HG03045 (cell line): Measurements from ENCODE around the gene SERPINA1.

ENCODE experiments used
- ATAC-seq: cut with Tn5 transposase; IDR thresholded peaks from one replicate; pipeline ENCODE4 v1.9.1; 2021; ENCODE audit warnings: mild to moderate bottlenecking, moderate library complexity; ENCODE audit not compliant: unreplicated experiment

Gene SERPINA1

DNA sequence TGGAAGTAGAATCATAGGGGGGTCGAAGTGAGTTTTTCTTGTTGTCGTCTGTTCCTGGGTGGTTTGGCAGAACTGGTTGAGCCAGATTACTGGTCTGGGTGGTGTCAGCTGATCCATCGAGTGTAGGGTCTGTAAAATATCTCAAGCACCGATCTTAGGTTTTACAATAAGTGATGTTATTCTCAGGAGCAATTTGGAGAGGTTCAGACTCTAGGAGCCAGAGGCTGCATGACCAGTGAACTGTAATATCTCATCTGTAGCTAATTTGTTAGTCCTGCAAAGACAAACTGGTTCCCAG, 9.7 kb upstream of the SERPINA1 start:
- ATAC-seq, result no peak

DNA sequence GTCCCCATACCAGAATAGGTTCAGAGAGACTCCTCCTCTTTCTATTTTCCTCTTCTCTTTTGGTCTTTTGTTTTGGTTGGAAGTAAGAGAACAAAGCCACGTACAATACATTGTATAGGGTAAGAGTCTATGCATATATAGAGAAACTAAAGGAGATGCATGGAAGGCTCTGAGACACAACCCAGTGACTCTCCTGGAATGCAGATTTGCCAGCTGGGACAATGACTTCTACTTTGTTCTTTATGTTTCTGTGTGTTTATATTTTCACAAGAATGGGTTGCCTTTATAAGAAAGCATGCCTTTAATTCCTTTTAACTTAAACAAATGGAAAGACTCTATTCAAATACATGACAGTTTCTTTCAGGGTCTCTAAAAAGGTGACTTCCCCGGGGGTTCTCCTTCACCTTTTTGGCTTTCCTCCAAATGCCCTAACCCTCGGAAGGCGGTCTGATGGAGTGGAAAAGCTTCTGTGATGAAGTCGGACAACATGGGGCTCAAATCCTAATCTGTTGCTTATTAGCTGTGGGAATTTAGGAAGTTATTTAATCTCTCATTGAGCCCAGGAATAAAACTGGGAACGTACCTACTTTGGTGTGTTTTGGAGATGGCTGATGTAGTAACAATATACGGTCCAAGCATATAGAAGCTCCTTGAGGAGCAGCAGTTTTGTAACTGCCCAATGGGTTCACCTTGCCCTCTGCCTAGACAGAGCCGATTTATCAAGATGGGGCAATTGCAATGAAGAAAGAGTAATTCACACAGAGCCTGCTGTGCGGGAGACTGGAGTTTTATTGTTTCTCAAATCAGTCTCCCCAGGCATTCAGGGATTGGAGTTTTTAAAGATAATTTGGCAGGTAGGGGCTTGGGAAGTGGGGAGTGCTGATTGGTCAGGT, 9.1 kb upstream of the SERPINA1 start:
- no peak for ATAC-seq

DNA sequence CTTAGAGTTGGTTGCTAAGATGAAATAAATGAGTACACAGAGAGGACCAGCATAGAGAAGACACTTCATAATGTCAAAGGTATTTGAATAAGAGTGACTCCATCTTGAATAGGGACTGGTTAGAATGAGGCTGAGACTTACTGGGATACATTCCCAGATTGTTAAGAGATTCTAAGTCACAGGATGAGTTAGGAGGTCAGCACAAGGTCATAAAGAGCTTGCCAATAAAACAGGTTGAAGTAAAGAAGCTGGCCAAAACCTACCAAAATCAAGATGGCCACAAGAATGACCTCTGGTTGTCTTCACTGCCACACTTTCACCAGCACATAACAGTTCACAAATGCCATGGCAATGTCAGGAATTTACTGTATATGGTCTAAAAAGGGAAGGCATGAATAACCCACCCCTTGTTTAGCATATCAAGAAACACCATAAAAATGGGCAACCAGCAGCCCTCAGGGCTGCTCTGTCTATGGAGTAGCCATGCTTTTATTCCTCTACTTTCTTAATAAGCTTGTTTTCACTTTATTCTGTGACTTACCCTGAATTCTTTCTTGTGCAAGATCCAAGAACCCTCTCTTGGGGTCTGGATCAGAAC, 8.3 kb upstream of the SERPINA1 start:
- no peak for ATAC-seq

DNA sequence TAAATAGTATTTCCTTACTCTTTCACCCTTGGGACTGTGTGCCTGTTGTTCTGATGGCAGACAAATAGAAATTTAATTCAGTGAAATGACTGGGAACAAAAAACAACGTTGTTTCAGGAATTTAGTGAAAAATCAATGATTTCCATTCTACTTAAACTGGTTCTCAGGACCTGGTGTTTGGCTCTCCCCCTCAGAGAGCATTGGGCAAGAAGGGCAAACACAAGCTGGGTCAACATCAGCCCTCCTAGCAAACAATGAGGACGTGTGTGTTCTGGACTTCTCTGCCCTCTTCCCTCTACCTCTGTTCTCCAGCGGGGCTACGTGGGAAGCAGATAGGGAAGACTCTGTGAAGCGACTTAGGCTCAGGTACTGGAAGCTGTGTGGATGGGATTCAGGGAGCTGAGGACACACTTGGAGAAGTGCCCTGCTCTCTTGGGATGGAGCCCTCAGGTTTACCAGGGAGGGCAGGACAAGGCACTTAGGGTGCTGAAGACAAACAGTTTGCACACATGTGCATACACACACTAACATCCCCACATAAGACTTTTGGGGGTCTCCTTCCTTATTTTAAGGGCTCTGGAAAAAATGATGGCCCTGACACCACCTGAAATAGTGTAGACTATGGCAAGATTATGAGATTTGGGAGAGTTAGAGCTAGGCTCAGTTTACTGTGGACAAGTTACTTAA, 7.6 kb upstream of the SERPINA1 start:
- no peak for ATAC-seq

DNA sequence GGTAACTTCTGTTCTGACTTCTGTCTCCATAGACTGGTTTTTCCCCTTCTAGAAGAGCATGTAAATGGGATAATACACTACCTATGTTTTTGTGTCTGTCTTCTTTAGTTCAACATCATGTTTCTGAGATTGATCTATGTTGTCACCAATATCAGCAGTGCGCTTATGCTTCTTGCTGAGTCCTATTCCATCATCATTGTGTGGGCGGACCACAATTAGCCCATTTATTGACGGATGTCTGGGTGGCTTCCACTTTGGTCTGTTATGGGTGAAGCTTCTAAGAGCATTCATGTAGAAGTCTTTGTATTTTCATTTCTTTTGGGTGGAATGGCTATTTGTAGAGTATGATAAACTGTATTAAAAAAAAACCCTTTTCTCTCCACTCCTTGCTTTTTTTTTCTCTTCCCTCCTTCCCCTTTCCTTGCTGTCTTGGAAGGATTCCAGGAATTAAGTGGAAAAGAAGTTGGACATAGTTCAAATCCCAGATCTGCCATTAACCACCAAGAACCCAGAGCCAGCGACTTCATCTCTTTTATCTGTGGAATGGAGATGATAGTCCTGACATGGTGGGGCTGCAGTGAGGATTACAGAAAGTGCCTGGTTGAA, 7.0 kb upstream of the SERPINA1 start:
- ATAC-seq, result no peak

DNA sequence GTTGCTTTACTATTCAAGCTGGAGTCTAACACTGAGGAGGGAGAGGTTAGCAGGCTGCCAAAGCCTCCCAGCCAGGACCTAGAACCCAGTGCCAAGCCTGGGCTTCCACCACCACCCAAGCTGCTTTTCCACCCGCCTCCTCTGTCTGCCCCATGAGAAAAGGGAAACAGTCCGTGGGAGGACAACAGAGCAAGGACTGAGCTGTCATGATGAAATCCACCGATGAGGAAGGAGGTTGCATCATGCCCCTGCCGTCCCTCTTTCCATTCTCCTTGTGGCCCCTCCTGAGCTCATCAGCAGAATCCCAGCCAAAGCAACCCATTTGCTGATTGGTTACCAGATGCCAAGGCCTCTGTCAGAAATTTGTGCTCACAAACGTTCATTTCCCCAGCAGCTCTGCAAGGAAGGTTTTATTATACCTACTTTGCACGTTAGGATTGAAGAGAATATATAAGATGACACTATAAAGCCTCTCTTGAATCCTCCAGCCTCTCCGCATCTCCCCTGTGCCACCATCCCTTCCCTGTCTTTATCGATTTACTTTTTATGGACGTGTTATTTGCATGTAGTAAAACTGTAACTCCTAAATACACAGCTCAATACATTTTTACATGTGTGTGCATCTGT, 6.3 kb upstream of the SERPINA1 start:
- no peak for ATAC-seq

DNA sequence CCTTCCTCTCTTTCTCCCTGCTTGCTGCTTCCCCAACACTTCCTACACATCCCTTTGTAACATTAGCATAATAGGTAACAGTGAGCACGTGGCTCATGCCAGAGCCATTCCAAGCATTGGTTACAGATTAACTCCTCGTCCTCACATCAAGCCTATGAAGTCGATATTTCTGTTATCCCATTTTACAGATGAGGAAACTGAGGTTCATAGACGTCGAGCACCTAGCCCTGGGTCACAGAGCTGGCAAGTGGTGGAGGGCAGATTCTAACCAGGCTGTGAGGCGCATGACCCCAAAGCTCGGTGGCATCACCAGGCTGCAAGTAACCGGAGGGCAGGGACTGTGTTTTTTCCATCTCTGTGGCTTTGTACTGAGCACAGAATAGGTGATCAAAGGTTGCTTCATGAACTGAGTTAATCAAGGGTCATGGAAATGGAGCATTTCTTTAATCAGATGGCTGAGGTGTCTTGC, 5.7 kb upstream of the SERPINA1 start:
- no peak for ATAC-seq

DNA sequence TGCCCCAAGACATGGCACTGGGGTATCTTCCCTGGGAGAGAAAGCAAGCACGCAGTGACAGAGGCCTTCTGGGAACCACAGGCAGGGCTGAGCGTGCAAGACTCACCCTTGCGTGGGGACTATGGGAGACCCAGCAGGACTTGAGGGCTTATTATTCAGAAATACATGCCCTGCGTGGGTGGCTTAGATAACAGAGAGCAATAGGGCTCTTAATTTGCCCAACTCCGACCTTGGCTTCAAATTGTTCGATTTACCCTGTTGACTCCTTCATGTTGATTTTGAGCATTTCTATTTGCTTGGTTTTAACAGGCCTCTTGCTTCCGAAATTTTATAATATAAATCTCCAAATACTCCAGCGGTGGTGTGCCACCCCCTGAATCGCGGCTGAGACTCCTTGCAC, 5.1 kb upstream of the SERPINA1 start:
- ATAC-seq, result no peak

DNA sequence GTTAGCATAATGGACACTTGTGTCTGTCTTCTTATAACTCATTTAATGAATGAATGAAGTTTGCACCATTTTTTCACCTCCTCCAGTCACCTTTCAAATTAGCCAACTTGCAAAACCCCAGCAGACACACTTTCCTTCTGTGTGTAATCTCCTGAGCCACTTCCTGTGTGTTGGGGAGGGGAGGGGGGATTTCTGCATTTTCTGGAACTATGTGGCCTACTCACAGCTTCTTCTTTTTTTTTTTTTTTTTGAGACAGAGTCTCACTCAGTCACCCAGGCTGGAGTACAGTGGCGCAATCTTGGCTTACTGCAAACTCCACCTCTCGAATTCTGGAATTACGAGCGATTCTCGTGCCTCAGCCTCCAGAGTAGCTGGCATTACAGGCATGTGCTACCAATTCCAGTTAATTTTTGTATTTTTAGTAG, 4.1 kb upstream of the SERPINA1 start:
- ATAC-seq, result no peak

DNA sequence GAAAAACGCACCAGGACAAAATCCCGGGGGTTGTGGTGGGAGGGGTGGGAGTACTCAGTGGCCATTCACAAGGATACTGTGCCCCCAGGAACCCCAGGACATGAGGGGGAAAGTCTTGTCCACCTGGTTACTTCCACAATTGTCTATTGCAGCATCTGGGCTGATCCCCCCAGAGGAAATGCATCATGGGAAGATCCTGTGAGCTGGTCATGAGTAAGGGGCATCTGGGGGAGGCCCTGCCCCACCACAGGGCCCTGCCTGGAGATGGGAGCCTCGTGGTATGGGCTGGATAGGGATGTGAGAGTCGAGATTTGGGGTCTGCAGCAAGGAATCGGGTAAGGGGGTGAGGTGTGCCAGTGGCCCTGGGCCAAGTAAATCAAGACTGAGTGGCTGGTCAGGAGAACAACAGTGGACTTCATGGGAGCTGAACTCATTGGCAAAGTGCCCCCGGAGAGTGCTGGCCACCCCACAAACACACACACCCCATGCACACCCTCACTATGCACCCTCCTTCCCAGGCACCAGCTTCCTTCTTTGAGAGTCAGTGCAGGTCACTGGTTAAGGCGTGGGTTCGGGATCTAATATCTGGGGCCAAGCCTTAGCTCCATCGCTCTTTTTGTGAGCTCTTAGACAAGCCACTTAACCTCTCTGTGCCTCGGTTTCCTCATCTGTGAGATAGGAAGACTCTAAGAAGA, 3.0 kb upstream of the SERPINA1 start:
- no peak for ATAC-seq

DNA sequence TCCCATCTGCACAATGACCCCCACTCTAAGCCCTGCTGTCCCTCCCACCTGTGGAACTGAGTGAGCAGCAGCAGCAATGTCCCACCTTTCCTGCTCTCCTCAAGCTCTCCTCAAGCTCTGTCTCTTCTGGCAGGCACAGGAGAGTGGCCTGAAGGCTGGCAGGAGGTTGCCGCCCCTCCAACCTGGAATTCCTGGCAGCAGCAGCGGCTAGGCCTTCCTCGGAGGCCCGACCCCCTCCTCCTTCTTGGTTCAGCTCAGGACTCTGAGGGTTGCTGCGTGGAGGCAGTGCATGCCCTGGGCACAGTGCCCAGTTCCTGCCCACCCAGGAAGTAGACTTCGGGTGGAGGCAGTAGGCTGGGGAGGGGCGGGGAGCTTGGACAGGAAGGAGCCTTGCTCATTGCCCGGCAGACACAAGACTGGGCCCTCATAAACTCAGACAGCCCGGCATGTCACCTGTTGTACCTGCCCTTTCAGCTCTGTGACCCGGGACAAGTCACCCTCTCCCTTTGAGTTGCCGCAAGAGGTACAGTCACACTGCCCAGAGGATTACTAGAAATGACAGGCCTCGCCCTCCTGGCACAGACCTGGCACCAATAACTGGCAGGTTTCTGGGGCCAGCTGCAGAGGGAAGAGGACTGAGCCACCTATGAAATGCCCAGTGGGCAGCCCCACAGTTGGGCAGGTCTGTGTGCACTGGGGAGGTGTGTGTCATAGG, 2.1 kb upstream of the SERPINA1 start:
- no peak for ATAC-seq

DNA sequence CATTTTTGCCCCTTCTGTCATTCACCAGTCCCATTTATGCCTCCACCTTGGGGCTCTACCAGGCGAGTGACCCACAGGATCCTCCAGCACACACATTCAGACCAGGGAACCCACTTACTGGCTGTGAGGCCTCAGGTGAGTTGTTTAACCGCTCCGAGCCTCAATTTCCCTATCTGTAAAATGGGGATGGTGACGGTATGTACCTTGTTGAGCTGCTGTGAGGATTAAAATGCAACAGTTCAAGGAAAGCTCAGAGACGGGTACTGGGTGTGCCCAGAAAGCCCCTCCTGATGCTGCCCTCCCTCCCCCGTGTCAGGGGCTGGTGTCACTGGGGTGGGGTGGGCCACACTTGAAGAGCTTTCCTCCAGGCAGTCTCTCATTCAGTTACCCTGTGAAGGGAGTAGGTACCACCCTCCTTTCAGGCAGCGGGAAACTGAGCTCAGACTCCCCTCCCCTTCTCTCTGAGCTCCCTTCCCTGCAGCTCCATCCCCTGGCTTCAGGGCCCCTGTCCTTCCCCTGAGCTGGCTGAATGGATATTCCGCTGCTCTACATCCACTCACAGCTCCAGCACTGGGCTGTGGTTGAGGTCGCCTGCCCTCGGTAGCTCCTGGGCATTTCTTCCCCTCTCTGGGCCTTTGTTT, 1.4 kb upstream of the SERPINA1 start:
- no peak for ATAC-seq

DNA sequence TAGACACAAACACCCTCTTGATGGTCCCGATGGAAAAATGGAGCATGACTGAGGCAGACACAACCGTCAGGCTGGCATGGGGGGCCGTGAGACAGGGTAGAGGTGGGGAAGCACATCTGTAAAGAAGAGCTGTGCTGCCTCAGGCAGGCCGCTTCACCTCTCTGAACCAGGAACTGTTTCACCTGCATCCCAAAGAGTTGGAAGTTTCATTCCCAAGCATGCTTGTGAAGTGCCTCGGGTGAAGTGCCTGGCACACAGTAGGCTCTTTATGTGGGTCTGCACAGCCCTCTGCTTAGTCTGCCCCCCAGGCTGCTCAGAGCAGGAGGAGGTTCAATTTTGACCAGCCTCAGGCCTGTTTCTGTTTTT, 685 bp upstream of the SERPINA1 start:
- ATAC-seq, result no peak

DNA sequence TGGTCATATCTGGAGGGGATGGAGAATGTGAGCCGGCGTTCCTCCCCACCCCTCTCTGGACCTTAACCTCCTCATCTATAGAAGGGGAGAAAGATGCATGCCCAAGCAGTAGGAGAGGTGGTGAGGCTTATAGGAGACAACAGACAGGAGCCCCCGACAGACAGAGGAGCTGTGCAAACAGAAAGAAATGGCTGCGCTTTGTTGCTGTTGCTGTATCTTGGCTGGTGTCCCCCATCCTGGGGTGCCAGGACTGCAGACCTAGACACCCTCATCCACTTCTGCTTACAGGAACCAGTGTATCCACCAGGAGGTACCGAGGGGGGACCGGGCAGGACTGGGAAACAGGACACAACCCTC, 397 bp downstream of the SERPINA1 start:
- ATAC-seq, result no peak

DNA sequence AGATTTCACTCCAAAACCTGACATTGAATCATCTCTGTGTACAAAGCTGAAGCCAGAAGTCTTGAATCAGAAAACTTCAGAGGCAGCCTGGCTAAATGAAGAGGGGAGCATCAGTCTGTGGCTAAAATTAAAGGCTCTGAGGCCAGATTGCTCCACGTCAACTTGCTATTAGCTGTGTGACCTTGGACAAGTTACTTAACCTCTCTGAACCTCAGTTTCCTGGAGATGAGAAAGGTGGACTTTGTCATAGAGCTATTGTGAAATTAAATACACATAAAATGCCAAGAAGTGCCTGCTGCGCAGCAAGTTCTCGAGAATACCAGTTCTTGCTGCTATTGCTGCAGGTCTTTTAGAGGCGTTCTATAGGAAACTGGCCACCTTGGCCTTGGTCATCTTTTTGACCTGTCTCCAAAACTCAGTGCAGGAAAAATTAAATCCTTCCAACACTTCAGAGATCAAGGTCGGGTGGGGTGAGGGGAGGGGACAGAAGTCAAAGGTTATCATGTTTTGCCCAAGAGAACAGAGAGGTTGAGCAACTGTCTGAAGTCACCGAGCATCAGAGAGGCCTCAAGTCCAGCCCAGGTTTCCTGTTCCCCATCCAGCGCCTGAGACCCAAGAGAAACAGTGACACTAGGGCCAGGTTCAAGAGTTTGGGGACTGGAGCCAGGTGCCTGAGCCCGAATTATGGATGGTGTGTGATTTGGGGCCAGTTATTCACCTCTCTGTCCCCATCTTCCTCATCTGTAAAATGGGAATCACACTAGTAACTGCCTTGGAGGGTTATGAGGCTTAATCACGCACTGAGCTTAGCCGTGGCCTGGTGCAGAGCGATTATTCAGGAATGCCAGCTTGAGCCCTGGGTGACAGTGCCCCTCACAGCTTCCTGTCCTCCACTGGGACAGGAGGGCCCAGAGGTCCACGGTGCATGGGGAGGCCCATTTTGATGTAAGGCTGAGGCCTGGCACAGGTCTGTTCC, 1.1 kb downstream of the SERPINA1 start:
- no peak for ATAC-seq

DNA sequence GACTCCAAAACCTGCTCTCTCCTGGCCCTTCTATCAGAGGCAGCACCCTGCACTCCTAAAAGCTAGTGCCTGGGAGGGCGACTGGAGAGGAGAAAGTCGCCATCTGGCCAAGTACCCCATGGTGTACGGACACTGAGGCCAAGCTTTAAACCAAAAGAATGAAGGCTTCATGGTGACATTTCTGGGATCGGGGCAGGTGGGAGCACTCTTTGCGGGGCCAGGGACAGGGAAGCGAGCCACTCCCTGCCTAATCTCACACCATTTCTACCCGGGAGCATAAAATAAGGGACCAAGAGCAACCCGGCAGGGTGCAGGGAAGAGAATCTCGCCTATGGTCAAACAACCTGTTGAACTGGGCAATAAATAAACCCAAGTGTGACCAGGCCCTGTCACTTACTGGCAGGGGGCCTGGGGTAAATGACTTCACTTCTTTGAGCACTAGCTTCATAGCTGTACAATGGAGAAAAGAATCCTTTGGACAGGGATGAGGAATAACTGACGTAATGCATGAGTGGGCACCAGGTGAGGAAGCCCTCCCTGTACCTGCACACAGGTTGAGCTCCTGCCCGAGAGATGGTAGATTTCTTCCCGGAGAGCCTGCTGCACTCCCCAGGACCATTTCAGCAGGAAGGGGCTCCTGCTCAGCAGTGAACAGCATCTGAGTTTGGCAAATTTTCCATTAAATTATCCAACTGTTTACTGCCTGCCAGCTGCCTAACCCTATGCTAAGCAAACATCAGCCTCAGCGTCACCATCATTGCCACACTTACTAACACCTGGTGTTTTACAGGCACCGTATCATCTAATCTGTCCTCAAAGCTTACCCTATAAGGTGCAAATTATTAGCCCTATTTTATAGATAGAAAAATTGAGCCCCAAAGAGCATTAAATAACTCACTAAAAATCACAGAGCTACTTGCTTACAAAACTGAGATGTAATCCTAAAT, 2.0 kb downstream of the SERPINA1 start:
- no peak for ATAC-seq

DNA sequence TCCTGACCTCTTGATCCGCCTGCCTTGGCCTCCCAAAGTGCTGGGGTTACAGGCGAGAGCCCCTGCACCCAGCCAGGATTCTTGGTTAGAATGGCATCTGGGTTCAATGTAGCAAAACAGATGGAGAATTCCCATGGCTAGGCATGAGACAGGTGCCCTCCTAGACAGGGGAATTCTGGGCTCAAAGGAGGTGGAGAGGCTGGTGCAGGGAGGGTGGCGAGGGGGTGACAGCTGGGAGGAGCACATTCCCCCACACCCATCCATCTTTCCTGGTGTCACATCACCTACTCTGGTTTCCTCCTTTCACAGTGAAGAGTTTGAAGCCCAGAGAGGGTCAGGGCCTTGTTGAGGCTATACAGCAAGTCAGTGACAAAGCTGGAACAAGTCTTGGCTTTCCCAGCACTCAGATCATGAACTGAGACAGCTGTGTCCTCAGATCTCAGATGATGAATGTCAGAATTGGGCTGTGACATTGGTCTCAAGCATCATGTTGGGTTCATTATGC, 2.8 kb downstream of the SERPINA1 start:
- no peak for ATAC-seq
